PFSK-1 (cell line): ENCODE measurements around the gene TMEM60.

Experiments
- POLR2AphosphoS5 ChIP-seq: IDR thresholded peaks from 2 replicates; pipeline ENCODE4 v1.6.1; 2012; ENCODE audit warnings: low read depth, mild to moderate bottlenecking, control low read depth, low read length, moderate library complexity
- REST ChIP-seq, 2 experiments: IDR thresholded peaks; 2 replicates each; pipeline versions ENCODE4 v1.6.1 to v1.8.0; 2011 to 2012; ENCODE audit warnings: low read depth in 2 of 2, low read length in 2 of 2, control low read depth in 1 of 2, inconsistent platforms in 1 of 2, mild to moderate bottlenecking in 1 of 2, moderate library complexity in 1 of 2; ENCODE audit not compliant: insufficient read depth in 1 of 2
- SIN3A ChIP-seq: IDR thresholded peaks from 2 replicates; pipeline ENCODE4 v1.6.1; 2012; ENCODE audit warnings: mild to moderate bottlenecking, low read length, moderate library complexity, borderline replicate concordance; ENCODE audit not compliant: insufficient read depth
- TAF1 ChIP-seq: IDR thresholded peaks from 2 replicates; pipeline ENCODE4 v1.6.1; 2012; ENCODE audit warnings: low read length, control low read depth, borderline replicate concordance; ENCODE audit not compliant: insufficient read depth

GRCh38 chr7:77791956-77792355, 6.3 kb downstream of the TMEM60 start:
- TF ChIP-seq REST (IDR thresholded peaks at IDR 0.05; ENCODE audit: insufficient read depth in 1 of 2, low read depth in 2 of 2, low read length in 2 of 2) (no peak), POLR2AphosphoS5 (no peak), TAF1 (no peak), SIN3A (no peak)
